ENCODE results near the gene SLC39A5. TPM values are rescaled to one million over a fixed set of nuclear protein-coding genes. Genes with fewer than 3 reads are reported as not detected.

The SLC39A5 gene
- total and polyA plus RNA-seq, 2 of the 13 experiments (the other 11 are each of a cell fraction or from before 2014, with no cell fraction given), result 59.7 to 101 TPM

DNA sequence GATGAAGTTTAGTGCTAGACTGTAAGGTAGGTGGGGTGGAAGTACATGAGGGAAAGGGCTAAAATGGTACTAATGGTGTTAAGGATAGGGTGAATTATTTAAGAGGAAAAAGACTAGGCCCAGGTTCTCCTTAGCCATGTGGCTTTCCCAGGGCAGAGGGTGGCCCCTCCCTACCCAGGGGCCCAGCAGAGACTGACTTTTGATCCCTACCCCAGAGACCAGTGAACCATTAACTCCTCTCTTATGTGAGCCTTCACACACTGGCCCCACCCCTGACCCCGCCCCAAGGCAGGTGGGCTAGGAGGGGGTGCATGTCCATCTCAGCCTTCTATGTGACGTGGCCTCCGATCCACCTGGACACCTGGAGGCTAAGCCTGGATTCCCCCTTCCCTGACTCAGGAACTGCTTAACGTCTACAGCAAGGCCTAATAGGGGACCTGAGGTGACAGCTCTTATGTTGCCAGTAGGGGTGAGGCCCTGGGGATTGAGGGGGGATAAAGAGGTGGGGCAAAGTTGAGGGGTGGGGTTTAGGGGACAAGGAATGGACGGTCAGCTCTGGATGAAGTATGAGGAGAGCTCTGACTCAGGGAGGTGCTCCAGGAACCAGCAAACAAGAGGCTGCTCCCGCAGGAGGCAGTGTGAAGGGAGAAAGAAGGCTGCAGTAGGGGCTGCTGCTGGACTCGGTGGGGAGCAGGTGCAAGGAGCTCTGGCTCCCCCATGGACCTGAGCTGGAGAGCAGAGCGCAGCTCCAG lies 757 bp downstream of the SLC39A5 start (continued):
- TF ChIP-seq, protein P1, sequence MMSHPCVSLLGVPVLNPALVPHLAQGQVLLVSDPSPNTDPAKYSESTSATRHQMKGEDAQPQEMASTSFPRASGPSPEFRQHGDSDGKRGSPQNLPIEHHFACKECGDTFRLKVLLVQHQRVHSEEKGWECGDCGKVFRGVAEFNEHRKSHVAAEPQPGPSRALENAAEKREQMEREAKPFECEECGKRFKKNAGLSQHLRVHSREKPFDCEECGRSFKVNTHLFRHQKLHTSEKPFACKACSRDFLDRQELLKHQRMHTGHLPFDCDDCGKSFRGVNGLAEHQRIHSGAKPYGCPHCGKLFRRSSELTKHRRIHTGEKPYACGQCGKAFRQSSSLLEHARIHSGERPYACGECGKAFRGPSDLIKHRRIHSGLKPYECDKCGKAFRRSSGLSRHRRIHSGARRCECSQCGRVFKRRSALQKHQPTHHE (CRISPR knock-in tag; IDR thresholded peaks at IDR 0.05; ENCODE audit: borderline replicate concordance), result no peak
- TF ChIP-seq, protein P2, sequence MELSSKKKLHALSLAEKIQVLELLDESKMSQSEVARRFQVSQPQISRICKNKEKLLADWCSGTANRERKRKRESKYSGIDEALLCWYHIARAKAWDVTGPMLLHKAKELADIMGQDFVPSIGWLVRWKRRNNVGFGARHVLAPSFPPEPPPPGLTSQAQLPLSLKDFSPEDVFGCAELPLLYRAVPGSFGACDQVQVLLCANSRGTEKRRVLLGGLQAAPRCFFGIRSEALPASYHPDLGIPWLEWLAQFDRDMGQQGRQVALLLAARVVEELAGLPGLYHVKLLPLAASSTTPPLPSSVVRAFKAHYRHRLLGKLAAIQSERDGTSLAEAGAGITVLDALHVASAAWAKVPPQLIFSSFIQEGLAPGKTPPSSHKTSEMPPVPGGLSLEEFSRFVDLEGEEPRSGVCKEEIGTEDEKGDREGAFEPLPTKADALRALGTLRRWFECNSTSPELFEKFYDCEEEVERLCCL (CRISPR knock-in tag; IDR thresholded peaks at IDR 0.05; ENCODE audit: borderline replicate concordance), result no peak
- no peak for TF ChIP-seq SAFB2 (CRISPR knock-in tag; IDR thresholded peaks at IDR 0.05; ENCODE audit: borderline replicate concordance, low read depth)
- no peak for TF ChIP-seq BORCS8-MEF2B (CRISPR knock-in tag; IDR thresholded peaks at IDR 0.05)
- TF ChIP-seq ZNF678 (CRISPR knock-in tag; IDR thresholded peaks at IDR 0.05), result no peak
- no peak for TF ChIP-seq ZNF749 (CRISPR knock-in tag; IDR thresholded peaks at IDR 0.05; ENCODE audit: borderline replicate concordance)
- no peak for TF ChIP-seq ZBTB21 (CRISPR knock-in tag; IDR thresholded peaks at IDR 0.05)
- TF ChIP-seq FOXA1 (IDR thresholded peaks at IDR 0.05), result no peak
- TF ChIP-seq FOXA1 (CRISPR knock-in tag; IDR thresholded peaks at IDR 0.05), result no peak
- TF ChIP-seq NCOA2 (CRISPR knock-in tag; IDR thresholded peaks at IDR 0.05), result 0 out of 2 replicates have a peak, but pooled peaks have one; percentile 5
- no peak; the same call in 1 of the 2 replicates for TF ChIP-seq ZNF788 (CRISPR knock-in tag; IDR thresholded peaks at IDR 0.05; ENCODE audit: borderline replicate concordance)
- no peak for TF ChIP-seq KLF13 (CRISPR knock-in tag; IDR thresholded peaks at IDR 0.05)
- no peak for TF ChIP-seq HNRNPLL (IDR thresholded peaks at IDR 0.05; ENCODE audit: low read depth, low read length, poor library complexity, severe bottlenecking)
- no peak for TF ChIP-seq AKAP8 (CRISPR knock-in tag; IDR thresholded peaks at IDR 0.05)
- TF ChIP-seq CBX1 (IDR thresholded peaks at IDR 0.05; ENCODE audit: low read depth), result no peak
- TF ChIP-seq CAMTA2 (CRISPR knock-in tag; IDR thresholded peaks at IDR 0.05; ENCODE audit: borderline replicate concordance), result no peak
- no peak; the same call in 1 of the 2 replicates for TF ChIP-seq FOXA3 (CRISPR knock-in tag; IDR thresholded peaks at IDR 0.05)
- TF ChIP-seq MLLT10 (CRISPR knock-in tag; IDR thresholded peaks at IDR 0.05), result no peak
- TF ChIP-seq, protein P3, sequence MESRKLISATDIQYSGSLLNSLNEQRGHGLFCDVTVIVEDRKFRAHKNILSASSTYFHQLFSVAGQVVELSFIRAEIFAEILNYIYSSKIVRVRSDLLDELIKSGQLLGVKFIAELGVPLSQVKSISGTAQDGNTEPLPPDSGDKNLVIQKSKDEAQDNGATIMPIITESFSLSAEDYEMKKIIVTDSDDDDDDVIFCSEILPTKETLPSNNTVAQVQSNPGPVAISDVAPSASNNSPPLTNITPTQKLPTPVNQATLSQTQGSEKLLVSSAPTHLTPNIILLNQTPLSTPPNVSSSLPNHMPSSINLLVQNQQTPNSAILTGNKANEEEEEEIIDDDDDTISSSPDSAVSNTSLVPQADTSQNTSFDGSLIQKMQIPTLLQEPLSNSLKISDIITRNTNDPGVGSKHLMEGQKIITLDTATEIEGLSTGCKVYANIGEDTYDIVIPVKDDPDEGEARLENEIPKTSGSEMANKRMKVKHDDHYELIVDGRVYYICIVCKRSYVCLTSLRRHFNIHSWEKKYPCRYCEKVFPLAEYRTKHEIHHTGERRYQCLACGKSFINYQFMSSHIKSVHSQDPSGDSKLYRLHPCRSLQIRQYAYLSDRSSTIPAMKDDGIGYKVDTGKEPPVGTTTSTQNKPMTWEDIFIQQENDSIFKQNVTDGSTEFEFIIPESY (CRISPR knock-in tag; IDR thresholded peaks at IDR 0.05), result no peak
- TF ChIP-seq MYC (CRISPR knock-in tag; IDR thresholded peaks at IDR 0.05; ENCODE audit: borderline replicate concordance), result peak; percentile 92
- no peak for TF ChIP-seq ZNF335 (CRISPR knock-in tag; IDR thresholded peaks at IDR 0.05)
- no peak for TF ChIP-seq ZNF567 (CRISPR knock-in tag; IDR thresholded peaks at IDR 0.05; ENCODE audit: borderline replicate concordance)

Data from HepG2 (cell line).